HepG2 (cell line): ENCODE measurements around the gene CTSW. TPM values are rescaled to one million over a fixed set of nuclear protein-coding genes. Genes with fewer than 3 reads are reported as not detected.

Source experiments
- HNRNPK ChIP-seq: fragments of 200-400 bp; formaldehyde crosslinking; IDR thresholded peaks from 2 replicates; pipeline ENCODE4 v1.6.1; 2018; ENCODE audit warnings: low read length, low read depth, moderate library complexity, mild to moderate bottlenecking; ENCODE audit not compliant: poor library complexity, severe bottlenecking
- MLLT10 ChIP-seq: sonication (generic); formaldehyde crosslinking; IDR thresholded peaks from 2 replicates; pipeline ENCODE4 v1.4.0; 2020; ENCODE audit warnings: missing genetic modification reagents
- MTA3 ChIP-seq: sonication (generic); formaldehyde crosslinking; IDR thresholded peaks from 2 replicates; pipeline ENCODE4 v1.4.0; 2020; ENCODE audit warnings: missing genetic modification reagents
- STAT5B ChIP-seq: sonication (generic); formaldehyde crosslinking; IDR thresholded peaks from 2 replicates; pipeline ENCODE4 v1.4.0; 2020; ENCODE audit warnings: missing genetic modification reagents
- YEATS4 ChIP-seq: sonication (generic); formaldehyde crosslinking; IDR thresholded peaks from 2 replicates; pipeline ENCODE4 v1.4.0; 2020; ENCODE audit warnings: missing genetic modification reagents, borderline replicate concordance
- ZNF44 ChIP-seq: sonication (generic); formaldehyde crosslinking; IDR thresholded peaks from 2 replicates; pipeline ENCODE4 v1.5.1; 2020; ENCODE audit warnings: mild to moderate bottlenecking, missing genetic modification reagents
- ZNF703 ChIP-seq: sonication (generic); formaldehyde crosslinking; IDR thresholded peaks from 2 replicates; pipeline ENCODE4 v1.5.1; 2020; ENCODE audit warnings: missing genetic modification reagents, mild to moderate bottlenecking, moderate library complexity, borderline replicate concordance
- polyA plus RNA-seq, 8 experiments: library from polyadenylated mRNA; depleted of rRNA in 3 of 8; stranded (reverse) in 7 of 8; unstranded in 1 of 8; fragments of >200 nt; fragmentation: Illumina TruSeq in 4 of 8; extraction: Trizol in 4 of 8; gene quantifications; 2 replicates each; pipeline versions ENCODE4 v1.2.1 to v1.2.3, GENCODE V29; 2011 to 2016; ENCODE audit warnings: low read depth in 4 of 8, missing spikeins in 1 of 8, mixed read lengths in 1 of 8; ENCODE audit not compliant: insufficient read depth in 1 of 8
- total RNA-seq, 5 experiments: library from RNA; depleted of rRNA; stranded (reverse); fragments of >200 nt; fragmentation: Illumina TruSeq; extraction: Trizol; gene quantifications; 2 replicates each; pipeline ENCODE4 v1.2.3, GENCODE V29; 2016; ENCODE audit warnings: low read depth in 1 of 5
- TF ChIP-seq, protein P1 (sequence below): sonication (generic); formaldehyde crosslinking; IDR thresholded peaks from 2 replicates; pipeline ENCODE4 v1.4.0; 2020; ENCODE audit warnings: missing genetic modification reagents; ENCODE audit errors: not compliant biosample characterization
- TF ChIP-seq, protein P2 (sequence below): sonication (generic); formaldehyde crosslinking; IDR thresholded peaks from 2 replicates; pipeline ENCODE4 v1.4.0; 2020; ENCODE audit warnings: missing genetic modification reagents
- TF ChIP-seq, protein P3 (sequence below): sonication (generic); formaldehyde crosslinking; IDR thresholded peaks from 2 replicates; pipeline ENCODE4 v1.8.1; 2023; ENCODE audit warnings: mild to moderate bottlenecking, missing genetic modification reagents, borderline replicate concordance
- TF ChIP-seq, protein P4 (sequence below): sonication (generic); formaldehyde crosslinking; conservative IDR thresholded peaks from 2 replicates; pipeline ENCODE4 v1.4.0; 2020; ENCODE audit warnings: missing genetic modification reagents
- TF ChIP-seq, protein P5 (sequence below): sonication (generic); formaldehyde crosslinking; IDR thresholded peaks from 2 replicates; pipeline ENCODE4 v1.4.0; 2020; ENCODE audit warnings: missing genetic modification reagents, mild to moderate bottlenecking, borderline replicate concordance
- TF ChIP-seq, protein P6 (sequence below): IDR thresholded peaks from 2 replicates; pipeline ENCODE4 v1.6.1; 2018; ENCODE audit warnings: missing genetic modification reagents
- TF ChIP-seq, protein P7 (sequence below): sonication (generic); formaldehyde crosslinking; IDR thresholded peaks from 2 replicates; pipeline ENCODE4 v1.9.0; 2022; ENCODE audit warnings: low read depth, missing genetic modification reagents

CTSW gene
- total and polyA plus RNA-seq, 2 of the 13 experiments (the other 11 are each of a cell fraction or from before 2014, with no cell fraction given): 0.09 TPM; not detected in 1

DNA sequence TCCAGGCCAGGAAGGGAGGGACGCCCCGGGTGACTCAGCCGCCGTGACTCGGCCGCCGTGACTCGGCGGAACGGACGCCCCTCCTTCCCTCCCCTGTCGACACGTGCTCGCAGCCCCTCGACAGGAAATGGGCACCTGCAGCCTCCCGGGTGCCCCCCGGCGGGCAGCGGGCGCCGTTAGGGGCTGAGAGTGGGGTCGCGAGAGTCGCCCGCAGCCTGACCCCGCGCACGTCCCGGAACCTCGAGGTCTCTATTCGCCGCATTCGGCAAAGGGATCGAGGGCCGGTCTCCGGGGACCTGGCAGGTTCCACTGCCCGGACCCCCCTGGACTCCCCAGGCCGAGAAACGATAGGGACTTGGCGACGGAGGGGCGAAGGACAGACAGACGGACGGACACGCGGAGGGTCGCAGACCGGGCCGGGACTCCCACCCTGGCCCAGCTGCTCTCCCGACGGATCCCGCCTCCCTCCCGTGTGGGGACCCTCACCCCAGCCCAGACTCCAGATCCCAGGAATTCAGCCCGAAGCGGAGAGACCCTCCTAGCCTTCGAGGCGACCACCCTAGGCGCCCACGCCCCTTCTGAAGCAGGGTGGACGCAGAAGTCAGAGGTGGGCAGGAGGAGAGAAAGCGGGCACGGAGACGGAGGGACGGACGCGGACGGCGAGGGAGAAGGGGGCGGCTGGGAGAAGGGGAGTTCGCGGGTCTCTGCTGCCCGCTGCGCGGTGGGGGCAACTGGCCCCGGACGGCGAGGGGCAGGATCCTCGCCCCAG is 19.9 kb downstream of the CTSW start (continued):
- TF ChIP-seq, protein P1, sequence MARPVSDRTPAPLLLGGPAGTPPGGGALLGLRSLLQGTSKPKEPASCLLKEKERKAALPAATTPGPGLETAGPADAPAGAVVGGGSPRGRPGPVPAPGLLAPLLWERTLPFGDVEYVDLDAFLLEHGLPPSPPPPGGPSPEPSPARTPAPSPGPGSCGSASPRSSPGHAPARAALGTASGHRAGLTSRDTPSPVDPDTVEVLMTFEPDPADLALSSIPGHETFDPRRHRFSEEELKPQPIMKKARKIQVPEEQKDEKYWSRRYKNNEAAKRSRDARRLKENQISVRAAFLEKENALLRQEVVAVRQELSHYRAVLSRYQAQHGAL (CRISPR knock-in tag): no peak
- TF ChIP-seq, protein P2, sequence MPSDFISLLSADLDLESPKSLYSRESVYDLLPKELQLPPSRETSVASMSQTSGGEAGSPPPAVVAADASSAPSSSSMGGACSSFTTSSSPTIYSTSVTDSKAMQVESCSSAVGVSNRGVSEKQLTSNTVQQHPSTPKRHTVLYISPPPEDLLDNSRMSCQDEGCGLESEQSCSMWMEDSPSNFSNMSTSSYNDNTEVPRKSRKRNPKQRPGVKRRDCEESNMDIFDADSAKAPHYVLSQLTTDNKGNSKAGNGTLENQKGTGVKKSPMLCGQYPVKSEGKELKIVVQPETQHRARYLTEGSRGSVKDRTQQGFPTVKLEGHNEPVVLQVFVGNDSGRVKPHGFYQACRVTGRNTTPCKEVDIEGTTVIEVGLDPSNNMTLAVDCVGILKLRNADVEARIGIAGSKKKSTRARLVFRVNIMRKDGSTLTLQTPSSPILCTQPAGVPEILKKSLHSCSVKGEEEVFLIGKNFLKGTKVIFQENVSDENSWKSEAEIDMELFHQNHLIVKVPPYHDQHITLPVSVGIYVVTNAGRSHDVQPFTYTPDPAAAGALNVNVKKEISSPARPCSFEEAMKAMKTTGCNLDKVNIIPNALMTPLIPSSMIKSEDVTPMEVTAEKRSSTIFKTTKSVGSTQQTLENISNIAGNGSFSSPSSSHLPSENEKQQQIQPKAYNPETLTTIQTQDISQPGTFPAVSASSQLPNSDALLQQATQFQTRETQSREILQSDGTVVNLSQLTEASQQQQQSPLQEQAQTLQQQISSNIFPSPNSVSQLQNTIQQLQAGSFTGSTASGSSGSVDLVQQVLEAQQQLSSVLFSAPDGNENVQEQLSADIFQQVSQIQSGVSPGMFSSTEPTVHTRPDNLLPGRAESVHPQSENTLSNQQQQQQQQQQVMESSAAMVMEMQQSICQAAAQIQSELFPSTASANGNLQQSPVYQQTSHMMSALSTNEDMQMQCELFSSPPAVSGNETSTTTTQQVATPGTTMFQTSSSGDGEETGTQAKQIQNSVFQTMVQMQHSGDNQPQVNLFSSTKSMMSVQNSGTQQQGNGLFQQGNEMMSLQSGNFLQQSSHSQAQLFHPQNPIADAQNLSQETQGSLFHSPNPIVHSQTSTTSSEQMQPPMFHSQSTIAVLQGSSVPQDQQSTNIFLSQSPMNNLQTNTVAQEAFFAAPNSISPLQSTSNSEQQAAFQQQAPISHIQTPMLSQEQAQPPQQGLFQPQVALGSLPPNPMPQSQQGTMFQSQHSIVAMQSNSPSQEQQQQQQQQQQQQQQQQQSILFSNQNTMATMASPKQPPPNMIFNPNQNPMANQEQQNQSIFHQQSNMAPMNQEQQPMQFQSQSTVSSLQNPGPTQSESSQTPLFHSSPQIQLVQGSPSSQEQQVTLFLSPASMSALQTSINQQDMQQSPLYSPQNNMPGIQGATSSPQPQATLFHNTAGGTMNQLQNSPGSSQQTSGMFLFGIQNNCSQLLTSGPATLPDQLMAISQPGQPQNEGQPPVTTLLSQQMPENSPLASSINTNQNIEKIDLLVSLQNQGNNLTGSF (CRISPR knock-in tag): no peak; the same call in 1 of the 2 replicates
- TF ChIP-seq, protein P3, sequence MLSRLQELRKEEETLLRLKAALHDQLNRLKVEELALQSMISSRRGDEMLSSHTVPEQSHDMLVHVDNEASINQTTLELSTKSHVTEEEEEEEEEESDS (CRISPR knock-in tag): peak; percentile 78; the same call in 1 of the 2 replicates
- TF ChIP-seq STAT5B (CRISPR knock-in tag) (no peak), MLLT10 (CRISPR knock-in tag) (no peak), YEATS4 (CRISPR knock-in tag) (peak; percentile 53; the same call in 1 of the 2 replicates), ZNF703 (CRISPR knock-in tag) (0 out of 2 replicates have a peak, but pooled peaks have one; percentile 29), ZNF44 (0 out of 2 replicates have a peak, but pooled peaks have one; percentile 67), MTA3 (no peak), HNRNPK (peak; percentile 3)
- TF ChIP-seq, protein P4, sequence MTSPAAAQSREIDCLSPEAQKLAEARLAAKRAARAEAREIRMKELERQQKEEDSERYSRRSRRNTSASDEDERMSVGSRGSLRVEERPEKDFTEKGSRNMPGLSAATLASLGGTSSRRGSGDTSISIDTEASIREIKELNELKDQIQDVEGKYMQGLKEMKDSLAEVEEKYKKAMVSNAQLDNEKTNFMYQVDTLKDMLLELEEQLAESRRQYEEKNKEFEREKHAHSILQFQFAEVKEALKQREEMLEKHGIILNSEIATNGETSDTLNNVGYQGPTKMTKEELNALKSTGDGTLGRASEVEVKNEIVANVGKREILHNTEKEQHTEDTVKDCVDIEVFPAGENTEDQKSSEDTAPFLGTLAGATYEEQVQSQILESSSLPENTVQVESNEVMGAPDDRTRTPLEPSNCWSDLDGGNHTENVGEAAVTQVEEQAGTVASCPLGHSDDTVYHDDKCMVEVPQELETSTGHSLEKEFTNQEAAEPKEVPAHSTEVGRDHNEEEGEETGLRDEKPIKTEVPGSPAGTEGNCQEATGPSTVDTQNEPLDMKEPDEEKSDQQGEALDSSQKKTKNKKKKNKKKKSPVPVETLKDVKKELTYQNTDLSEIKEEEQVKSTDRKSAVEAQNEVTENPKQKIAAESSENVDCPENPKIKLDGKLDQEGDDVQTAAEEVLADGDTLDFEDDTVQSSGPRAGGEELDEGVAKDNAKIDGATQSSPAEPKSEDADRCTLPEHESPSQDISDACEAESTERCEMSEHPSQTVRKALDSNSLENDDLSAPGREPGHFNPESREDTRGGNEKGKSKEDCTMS: no peak
- TF ChIP-seq, protein P5, sequence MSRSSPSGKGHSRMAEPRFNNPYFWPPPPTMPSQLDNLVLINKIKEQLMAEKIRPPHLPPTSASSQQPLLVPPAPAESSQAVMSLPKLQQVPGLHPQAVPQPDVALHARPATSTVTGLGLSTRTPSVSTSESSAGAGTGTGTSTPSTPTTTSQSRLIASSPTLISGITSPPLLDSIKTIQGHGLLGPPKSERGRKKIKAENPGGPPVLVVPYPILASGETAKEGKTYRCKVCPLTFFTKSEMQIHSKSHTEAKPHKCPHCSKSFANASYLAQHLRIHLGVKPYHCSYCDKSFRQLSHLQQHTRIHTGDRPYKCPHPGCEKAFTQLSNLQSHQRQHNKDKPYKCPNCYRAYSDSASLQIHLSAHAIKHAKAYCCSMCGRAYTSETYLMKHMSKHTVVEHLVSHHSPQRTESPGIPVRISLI (CRISPR knock-in tag): no peak
- TF ChIP-seq, protein P6, sequence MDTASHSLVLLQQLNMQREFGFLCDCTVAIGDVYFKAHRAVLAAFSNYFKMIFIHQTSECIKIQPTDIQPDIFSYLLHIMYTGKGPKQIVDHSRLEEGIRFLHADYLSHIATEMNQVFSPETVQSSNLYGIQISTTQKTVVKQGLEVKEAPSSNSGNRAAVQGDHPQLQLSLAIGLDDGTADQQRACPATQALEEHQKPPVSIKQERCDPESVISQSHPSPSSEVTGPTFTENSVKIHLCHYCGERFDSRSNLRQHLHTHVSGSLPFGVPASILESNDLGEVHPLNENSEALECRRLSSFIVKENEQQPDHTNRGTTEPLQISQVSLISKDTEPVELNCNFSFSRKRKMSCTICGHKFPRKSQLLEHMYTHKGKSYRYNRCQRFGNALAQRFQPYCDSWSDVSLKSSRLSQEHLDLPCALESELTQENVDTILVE (CRISPR knock-in tag): peak; percentile 66
- TF ChIP-seq, protein P7, sequence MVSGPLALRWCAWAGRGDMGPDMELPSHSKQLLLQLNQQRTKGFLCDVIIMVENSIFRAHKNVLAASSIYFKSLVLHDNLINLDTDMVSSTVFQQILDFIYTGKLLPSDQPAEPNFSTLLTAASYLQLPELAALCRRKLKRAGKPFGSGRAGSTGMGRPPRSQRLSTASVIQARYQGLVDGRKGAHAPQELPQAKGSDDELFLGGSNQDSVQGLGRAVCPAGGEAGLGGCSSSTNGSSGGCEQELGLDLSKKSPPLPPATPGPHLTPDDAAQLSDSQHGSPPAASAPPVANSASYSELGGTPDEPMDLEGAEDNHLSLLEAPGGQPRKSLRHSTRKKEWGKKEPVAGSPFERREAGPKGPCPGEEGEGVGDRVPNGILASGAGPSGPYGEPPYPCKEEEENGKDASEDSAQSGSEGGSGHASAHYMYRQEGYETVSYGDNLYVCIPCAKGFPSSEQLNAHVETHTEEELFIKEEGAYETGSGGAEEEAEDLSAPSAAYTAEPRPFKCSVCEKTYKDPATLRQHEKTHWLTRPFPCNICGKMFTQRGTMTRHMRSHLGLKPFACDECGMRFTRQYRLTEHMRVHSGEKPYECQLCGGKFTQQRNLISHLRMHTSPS (CRISPR knock-in tag): peak; percentile 70; the same call in 1 of the 2 replicates
